Activated CD4-positive, alpha-beta T cell treated with anti-CD3 and anti-CD28 coated beads for 48 hours (primary cell): Measurements from ENCODE around the gene SEMA3G.

Experiments
- DNase-seq: peaks from one replicate; pipeline ENCODE4 v3.0.0-alpha.2; 2020

The SEMA3G gene

GRCh38 chr3:52407779-52408178, 37.1 kb downstream of the SEMA3G start:
- no peak for DNase-seq

GRCh38 chr3:52406791-52407510, 38.0 kb downstream of the SEMA3G start:
- DNase-seq: no peak

- DNase-seq: no peak
These were observed 38.7 kb downstream of the SEMA3G start for GRCh38 chr3:52406231-52406661.

- no peak for DNase-seq
These were observed 39.2 kb downstream of the SEMA3G start for GRCh38 chr3:52405601-52406110.

- no peak for DNase-seq
These were observed 39.8 kb downstream of the SEMA3G start for GRCh38 chr3:52405066-52405465.

GRCh38 chr3:52404391-52404790, 40.5 kb downstream of the SEMA3G start:
- DNase-seq: no peak

GRCh38 chr3:52403955-52404354, 40.9 kb downstream of the SEMA3G start:
- DNase-seq: no peak

GRCh38 chr3:52403271-52403841, 41.5 kb downstream of the SEMA3G start:
- DNase-seq: no peak

- DNase-seq: no peak
These were observed 42.1 kb downstream of the SEMA3G start for GRCh38 chr3:52402706-52403270.

GRCh38 chr3:52402101-52402521, 42.8 kb downstream of the SEMA3G start:
- DNase-seq: no peak

GRCh38 chr3:52401551-52401950, 43.4 kb downstream of the SEMA3G start:
- DNase-seq: no peak

GRCh38 chr3:52401021-52401420, 43.9 kb downstream of the SEMA3G start:
- DNase-seq: no peak

GRCh38 chr3:52400275-52400793, 44.6 kb downstream of the SEMA3G start:
- no peak for DNase-seq

GRCh38 chr3:52399593-52399992, 45.3 kb downstream of the SEMA3G start:
- DNase-seq: no peak

GRCh38 chr3:52399131-52399530, 45.8 kb downstream of the SEMA3G start:
- DNase-seq: no peak

- DNase-seq: no peak
These were observed 46.2 kb downstream of the SEMA3G start for GRCh38 chr3:52398670-52399081.

- DNase-seq: no peak
These were observed 47.1 kb downstream of the SEMA3G start for GRCh38 chr3:52397676-52398399.

GRCh38 chr3:52396907-52397591, 47.9 kb downstream of the SEMA3G start:
- no peak for DNase-seq

- no peak for DNase-seq
These were observed 48.6 kb downstream of the SEMA3G start for GRCh38 chr3:52396011-52396906.

- DNase-seq: no peak
These were observed 49.4 kb downstream of the SEMA3G start for GRCh38 chr3:52395503-52395865.

GRCh38 chr3:52394751-52395502, 50.0 kb downstream of the SEMA3G start:
- DNase-seq: no peak
